ENCODE measurements around the gene KRTAP4-6. TPM values are rescaled to one million over a fixed set of nuclear protein-coding genes. Genes with fewer than 3 reads are reported as not detected.
"Not testable (repeated sequence)": the region's sequence is repeated elsewhere in the genome, so short reads cannot be mapped to it uniquely, and the experiment has no call there.

KRTAP4-6 gene
- total RNA-seq, 1 donor from 2014 or later, result not detected

DNA sequence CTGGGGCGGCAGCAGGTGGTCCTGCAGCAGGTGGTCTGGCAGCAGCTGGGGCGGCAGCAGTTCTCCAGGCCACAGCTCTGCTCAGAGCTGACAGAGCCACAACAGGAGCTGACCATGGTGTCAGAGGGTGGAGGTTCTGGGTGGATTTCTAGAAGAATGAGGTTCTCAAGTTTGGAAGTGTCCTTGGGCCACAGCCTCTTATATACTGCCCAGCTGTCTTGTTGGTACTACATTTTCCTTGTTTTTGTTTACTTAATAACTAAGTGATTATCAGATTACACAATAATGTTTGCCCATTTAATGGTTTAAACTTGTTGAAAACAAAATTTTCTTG lies 9.3 kb upstream of the KRTAP4-6 start, which contains the start of gene KRTAP4-5:
Gene KRTAP4-5 (minus strand): TSS at position 174 of the 334 bp plus-strand sequence. CDS start 58 bp downstream, at position 116.
- intact Hi-C loops (cut with DNase I), result no loop called here
- DNase-seq, result no peak
- no peak for ATAC-seq (ENCODE audit: poor library complexity)

GRCh38 chr17:41148971-41149651 lies 8.8 kb upstream of the KRTAP4-6 start:
- intact Hi-C loops (cut with DNase I); ATAC-seq (ENCODE audit: poor library complexity); DNase-seq: not testable (repeated sequence)

- DNase-seq (no peak), ATAC-seq (ENCODE audit: poor library complexity) (no peak)
- intact Hi-C loops (cut with DNase I), result no loop called here
Measured at GRCh38 chr17:41147531-41148204, 7.3 kb upstream of the KRTAP4-6 start.

DNA sequence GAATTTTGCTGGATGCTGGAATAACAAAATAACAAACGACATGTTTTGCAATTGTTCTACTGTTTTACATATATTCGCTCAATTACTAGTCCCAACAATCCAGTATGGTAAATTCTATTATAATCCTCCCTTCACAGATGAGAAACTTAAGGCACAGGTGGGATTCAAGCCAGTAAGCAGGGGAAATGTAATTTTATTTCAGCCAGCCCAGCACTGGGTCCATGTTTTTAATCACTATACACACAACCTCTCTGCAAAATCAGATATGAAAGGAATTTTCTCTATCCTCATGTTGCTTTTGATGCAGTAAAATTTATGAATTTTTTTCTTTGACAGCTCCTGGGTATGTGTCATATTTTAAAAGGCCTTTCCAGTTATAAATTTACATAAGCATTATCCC lies 4.9 kb upstream of the KRTAP4-6 start:
- intact Hi-C loops (cut with DNase I), result no loop called here
- ATAC-seq (ENCODE audit: poor library complexity) (no peak), DNase-seq (no peak)

GRCh38 chr17:41144846-41145245 lies 4.5 kb upstream of the KRTAP4-6 start:
- no peak for DNase-seq
- intact Hi-C loops (cut with DNase I), result no loop called here
- ATAC-seq (ENCODE audit: poor library complexity), result no peak

DNA sequence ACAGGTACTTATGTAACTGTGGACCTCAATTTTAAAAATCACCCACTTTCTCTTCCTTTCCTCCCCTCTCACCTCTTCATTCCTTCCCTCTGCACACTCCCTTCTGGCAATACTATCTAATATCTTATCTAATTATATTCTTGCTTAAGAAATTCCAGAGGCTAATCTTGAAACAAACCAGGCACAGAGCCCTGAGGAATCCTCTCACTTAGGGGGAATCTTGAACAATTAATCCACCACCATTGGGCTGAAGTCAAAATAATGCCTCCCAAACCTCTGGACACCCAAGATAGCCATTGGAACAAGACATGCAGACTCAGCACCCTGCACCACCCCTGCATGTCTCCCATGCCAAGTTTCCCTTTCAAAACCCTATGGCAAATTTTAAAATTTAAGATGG lies 1.0 kb upstream of the KRTAP4-6 start:
- intact Hi-C loops (cut with DNase I), result no loop called here
- DNase-seq (no peak), ATAC-seq (ENCODE audit: poor library complexity) (no peak)

DNA sequence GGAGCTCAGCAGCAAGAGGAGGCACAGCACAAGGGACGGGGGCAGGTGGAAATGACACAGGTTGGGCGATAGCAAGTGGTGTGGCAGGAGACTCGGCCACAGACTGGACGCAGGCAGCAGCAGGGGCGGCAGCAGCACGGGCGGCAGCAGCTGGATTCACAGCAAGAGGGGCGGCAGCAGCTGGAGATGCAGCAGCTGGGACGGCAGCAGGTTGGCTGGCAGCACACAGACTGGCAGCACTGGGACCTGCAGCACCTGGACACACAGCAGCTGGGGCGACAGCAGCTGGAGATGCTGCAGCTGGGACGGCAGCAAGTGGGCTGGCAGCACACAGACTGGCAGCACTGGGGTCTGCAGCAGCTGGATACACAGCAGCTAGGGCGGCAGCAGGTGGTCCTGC lies 479 bp downstream of the KRTAP4-6 start:
- DNase-seq; ATAC-seq (ENCODE audit: poor library complexity); intact Hi-C loops (cut with DNase I): not testable (repeated sequence)

GRCh38 chr17:41133880-41134735 lies 6.2 kb downstream of the KRTAP4-6 start:
- ATAC-seq (ENCODE audit: poor library complexity) (no peak), DNase-seq (no peak)
- intact Hi-C loops (cut with DNase I), result no loop called here

- DNase-seq (no peak), ATAC-seq (ENCODE audit: poor library complexity) (no peak)
- intact Hi-C loops (cut with DNase I), result no loop called here
Measured at GRCh38 chr17:41131979-41132378, 8.4 kb downstream of the KRTAP4-6 start.

- DNase-seq (no peak), ATAC-seq (ENCODE audit: poor library complexity) (no peak)
- intact Hi-C loops (cut with DNase I), result no loop called here
Measured at GRCh38 chr17:41127371-41127770, 13.0 kb downstream of the KRTAP4-6 start.

DNA sequence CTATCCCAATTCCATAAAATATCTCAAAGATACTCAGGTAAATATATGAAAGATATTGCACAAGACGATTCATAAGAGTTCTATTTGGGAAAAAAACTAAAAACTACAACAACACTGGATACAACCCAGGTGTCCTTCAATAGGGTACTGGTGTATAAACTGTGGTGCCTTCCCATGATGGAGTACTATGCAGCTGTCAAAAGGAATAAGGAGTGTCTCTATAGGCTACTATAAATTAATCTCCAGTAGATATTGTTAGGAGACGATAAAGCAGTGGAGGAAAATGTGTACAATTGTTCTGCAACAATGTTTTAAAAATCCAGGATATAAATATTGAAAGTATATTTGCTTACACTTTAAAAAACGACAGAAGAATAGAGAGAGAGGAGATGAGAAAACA lies 13.9 kb downstream of the KRTAP4-6 start:
- ATAC-seq (ENCODE audit: poor library complexity) (no peak), DNase-seq (no peak)
- intact Hi-C loops (cut with DNase I), result no loop called here

DNA sequence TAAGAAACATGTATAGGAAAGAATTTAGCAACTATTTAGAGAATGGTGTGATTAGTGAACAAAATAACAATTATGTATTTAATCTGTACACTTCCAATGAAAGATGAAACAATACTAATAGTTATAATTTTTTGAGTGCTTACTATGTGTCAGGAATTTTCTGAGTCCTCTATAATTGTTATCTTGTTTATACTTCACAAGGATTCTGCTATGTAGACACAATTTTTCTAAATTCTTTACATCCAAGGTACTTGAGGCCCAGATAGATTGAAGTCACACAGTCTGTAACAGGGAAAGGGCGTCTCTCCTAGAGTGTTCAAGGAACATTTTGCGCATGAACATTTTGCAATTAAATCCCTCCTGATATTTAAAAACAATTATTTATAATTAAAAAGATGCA lies 15.3 kb downstream of the KRTAP4-6 start:
- ATAC-seq (ENCODE audit: poor library complexity) (no peak), DNase-seq (no peak)
- intact Hi-C loops (cut with DNase I), result no loop called here

GRCh38 chr17:41123991-41124371 lies 16.4 kb downstream of the KRTAP4-6 start, which contains the start of gene KRTAP4-12:
TSS of gene KRTAP4-12 (minus strand) at chr17:41124182. CDS start at chr17:41124122, 60 bp downstream.
- ATAC-seq (ENCODE audit: poor library complexity); DNase-seq; intact Hi-C loops (cut with DNase I): not testable (repeated sequence)

GRCh38 chr17:41123292-41123990 lies 16.9 kb downstream of the KRTAP4-6 start:
- ATAC-seq (ENCODE audit: poor library complexity); DNase-seq; intact Hi-C loops (cut with DNase I): not testable (repeated sequence)

- ATAC-seq (ENCODE audit: poor library complexity) (no peak), DNase-seq (no peak)
- intact Hi-C loops (cut with DNase I), result no loop called here
Measured at GRCh38 chr17:41121742-41122141, 18.6 kb downstream of the KRTAP4-6 start.

DNA sequence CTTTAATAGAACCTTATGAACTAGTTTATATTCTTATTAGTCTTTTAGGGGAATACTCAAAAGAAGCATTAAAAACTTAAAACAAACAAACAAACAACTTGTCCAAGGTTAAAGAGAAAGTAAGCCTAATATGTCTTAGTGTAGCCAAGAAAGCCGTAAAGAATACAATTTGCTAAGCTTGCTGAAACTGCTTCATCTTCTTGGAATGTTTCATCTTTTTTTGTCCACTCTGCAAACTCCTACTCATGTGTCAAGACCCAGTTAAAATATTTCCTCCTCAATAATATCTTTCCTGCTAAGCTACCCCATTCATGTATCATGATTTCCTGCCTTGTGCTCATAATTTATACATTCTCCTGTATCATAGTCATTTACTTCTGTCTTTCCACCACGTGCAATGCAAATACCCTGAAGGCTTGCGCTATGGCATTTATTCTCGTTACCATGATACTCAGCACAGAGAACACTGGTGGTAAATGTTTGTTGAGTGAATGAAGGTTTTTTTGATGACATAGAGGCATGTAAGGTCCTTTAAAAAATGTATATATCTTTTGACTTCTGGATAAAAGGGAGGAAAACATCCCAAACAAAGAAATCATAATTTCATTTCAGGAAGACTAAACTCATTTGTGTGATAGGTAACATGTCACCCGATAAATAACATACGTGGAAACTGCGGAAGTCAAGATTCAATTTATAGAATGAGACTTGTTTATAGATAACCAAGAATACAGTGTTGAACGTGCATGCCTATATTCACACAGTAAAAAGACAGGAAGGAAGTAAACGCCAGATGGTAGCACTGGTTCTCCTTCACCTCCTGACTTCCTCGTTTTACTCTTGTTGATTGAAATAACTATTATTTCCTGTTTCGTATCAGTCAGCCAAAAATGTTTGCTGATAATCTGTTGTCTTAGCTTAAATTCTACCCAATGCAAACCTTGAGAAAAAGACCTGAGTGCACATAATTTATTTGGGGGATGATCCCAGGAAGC lies 20.4 kb downstream of the KRTAP4-6 start:
- DNase-seq; intact Hi-C loops (cut with DNase I); ATAC-seq (ENCODE audit: poor library complexity): not testable (repeated sequence)

GRCh38 chr17:41118721-41119120 lies 21.6 kb downstream of the KRTAP4-6 start:
- DNase-seq, result no peak
- ATAC-seq (ENCODE audit: poor library complexity), result no peak
- intact Hi-C loops (cut with DNase I), result no loop called here

All from Right ventricle myocardium superior (tissue), 1 donor.